ENCODE measurements around the gene HECA. TPM values are rescaled to one million over a fixed set of nuclear protein-coding genes. Genes with fewer than 3 reads are reported as not detected.

Gene HECA
- total and polyA plus RNA-seq, 10 of the 15 experiments (the other 5 are each of a cell fraction or from before 2014, with no cell fraction given), result 0.52 to 7.2 (median 2.7) TPM

DNA sequence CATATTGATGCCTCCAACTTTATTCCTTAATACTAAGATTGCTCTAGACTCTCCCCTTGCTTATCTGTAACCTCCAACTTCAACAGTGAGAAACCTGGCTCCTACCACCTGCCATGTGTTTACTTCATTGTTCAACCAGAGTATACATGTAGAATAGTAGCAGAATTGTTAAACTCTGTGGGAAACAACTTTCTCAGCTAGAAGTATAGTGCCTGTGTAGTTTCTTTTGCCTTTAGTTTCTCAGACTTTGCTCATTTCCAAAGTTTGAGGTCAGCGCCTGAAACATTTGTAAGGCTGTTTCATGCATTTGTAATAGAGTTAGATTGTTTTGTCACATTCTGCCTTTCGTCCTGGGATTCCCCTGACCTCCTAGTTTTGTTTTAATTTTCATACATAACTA is 34.9 kb upstream of the HECA start (continued):
- TF ChIP-seq, protein P1, sequence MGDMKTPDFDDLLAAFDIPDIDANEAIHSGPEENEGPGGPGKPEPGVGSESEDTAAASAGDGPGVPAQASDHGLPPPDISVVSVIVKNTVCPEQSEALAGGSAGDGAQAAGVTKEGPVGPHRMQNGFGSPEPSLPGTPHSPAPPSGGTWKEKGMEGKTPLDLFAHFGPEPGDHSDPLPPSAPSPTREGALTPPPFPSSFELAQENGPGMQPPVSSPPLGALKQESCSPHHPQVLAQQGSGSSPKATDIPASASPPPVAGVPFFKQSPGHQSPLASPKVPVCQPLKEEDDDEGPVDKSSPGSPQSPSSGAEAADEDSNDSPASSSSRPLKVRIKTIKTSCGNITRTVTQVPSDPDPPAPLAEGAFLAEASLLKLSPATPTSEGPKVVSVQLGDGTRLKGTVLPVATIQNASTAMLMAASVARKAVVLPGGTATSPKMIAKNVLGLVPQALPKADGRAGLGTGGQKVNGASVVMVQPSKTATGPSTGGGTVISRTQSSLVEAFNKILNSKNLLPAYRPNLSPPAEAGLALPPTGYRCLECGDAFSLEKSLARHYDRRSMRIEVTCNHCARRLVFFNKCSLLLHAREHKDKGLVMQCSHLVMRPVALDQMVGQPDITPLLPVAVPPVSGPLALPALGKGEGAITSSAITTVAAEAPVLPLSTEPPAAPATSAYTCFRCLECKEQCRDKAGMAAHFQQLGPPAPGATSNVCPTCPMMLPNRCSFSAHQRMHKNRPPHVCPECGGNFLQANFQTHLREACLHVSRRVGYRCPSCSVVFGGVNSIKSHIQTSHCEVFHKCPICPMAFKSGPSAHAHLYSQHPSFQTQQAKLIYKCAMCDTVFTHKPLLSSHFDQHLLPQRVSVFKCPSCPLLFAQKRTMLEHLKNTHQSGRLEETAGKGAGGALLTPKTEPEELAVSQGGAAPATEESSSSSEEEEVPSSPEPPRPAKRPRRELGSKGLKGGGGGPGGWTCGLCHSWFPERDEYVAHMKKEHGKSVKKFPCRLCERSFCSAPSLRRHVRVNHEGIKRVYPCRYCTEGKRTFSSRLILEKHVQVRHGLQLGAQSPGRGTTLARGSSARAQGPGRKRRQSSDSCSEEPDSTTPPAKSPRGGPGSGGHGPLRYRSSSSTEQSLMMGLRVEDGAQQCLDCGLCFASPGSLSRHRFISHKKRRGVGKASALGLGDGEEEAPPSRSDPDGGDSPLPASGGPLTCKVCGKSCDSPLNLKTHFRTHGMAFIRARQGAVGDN (IDR thresholded peaks at IDR 0.05), result no peak; the same call in 1 of the 2 replicates
- TF ChIP-seq MTA3 (IDR thresholded peaks at IDR 0.05; ENCODE audit: borderline replicate concordance, low read length) (no peak), STAT1 (conservative IDR thresholded peaks at IDR 0.05) (no peak), EED (IDR thresholded peaks at IDR 0.05; ENCODE audit: low read depth) (no peak), RB1 (IDR thresholded peaks at IDR 0.05; ENCODE audit: borderline replicate concordance) (no peak), FOS (IDR thresholded peaks at IDR 0.05; ENCODE audit: borderline replicate concordance, extremely low read depth, insufficient read length) (no peak), IRF4 (IDR thresholded peaks at IDR 0.05; ENCODE audit: low read depth, low read length) (peak; percentile 83; the same call in 1 of the 2 replicates), TCF7 (IDR thresholded peaks at IDR 0.05; ENCODE audit: borderline replicate concordance) (0 out of 2 replicates have a peak, but pooled peaks have one; percentile 24), DPF2 (IDR thresholded peaks at IDR 0.05) (0 out of 2 replicates have a peak, but pooled peaks have one; percentile 50), NFYB (IDR thresholded peaks at IDR 0.05; ENCODE audit: insufficient read depth, low read depth, low read length) (no peak), BMI1 (IDR thresholded peaks at IDR 0.05; ENCODE audit: borderline replicate concordance) (no peak), SMARCA5 (IDR thresholded peaks at IDR 0.05) (no peak), TBL1XR1 (IDR thresholded peaks at IDR 0.05; ENCODE audit: low read depth, low read length) (no peak), SUPT20H (IDR thresholded peaks at IDR 0.05; ENCODE audit: borderline replicate concordance, control insufficient read depth, low read depth, low read length) (no peak), MTA2 (IDR thresholded peaks at IDR 0.05; ENCODE audit: low read depth) (peak; percentile 56; the same call in 1 of the 2 replicates)
- TF ChIP-seq, protein P2, sequence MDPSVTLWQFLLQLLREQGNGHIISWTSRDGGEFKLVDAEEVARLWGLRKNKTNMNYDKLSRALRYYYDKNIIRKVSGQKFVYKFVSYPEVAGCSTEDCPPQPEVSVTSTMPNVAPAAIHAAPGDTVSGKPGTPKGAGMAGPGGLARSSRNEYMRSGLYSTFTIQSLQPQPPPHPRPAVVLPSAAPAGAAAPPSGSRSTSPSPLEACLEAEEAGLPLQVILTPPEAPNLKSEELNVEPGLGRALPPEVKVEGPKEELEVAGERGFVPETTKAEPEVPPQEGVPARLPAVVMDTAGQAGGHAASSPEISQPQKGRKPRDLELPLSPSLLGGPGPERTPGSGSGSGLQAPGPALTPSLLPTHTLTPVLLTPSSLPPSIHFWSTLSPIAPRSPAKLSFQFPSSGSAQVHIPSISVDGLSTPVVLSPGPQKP (IDR thresholded peaks at IDR 0.05; ENCODE audit: low read depth, low read length), result no peak
- TF ChIP-seq, protein P3, sequence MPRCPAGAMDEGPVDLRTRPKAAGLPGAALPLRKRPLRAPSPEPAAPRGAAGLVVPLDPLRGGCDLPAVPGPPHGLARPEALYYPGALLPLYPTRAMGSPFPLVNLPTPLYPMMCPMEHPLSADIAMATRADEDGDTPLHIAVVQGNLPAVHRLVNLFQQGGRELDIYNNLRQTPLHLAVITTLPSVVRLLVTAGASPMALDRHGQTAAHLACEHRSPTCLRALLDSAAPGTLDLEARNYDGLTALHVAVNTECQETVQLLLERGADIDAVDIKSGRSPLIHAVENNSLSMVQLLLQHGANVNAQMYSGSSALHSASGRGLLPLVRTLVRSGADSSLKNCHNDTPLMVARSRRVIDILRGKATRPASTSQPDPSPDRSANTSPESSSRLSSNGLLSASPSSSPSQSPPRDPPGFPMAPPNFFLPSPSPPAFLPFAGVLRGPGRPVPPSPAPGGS (IDR thresholded peaks at IDR 0.05; ENCODE audit: borderline replicate concordance, insufficient read depth, low read depth, low read length, poor library complexity, severe bottlenecking), result peak; percentile 68
- TF ChIP-seq, protein P4, sequence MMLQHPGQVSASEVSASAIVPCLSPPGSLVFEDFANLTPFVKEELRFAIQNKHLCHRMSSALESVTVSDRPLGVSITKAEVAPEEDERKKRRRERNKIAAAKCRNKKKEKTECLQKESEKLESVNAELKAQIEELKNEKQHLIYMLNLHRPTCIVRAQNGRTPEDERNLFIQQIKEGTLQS (IDR thresholded peaks at IDR 0.05; ENCODE audit: borderline replicate concordance, extremely low read depth, low read depth, low read length), result no peak
- TF ChIP-seq, protein P5, sequence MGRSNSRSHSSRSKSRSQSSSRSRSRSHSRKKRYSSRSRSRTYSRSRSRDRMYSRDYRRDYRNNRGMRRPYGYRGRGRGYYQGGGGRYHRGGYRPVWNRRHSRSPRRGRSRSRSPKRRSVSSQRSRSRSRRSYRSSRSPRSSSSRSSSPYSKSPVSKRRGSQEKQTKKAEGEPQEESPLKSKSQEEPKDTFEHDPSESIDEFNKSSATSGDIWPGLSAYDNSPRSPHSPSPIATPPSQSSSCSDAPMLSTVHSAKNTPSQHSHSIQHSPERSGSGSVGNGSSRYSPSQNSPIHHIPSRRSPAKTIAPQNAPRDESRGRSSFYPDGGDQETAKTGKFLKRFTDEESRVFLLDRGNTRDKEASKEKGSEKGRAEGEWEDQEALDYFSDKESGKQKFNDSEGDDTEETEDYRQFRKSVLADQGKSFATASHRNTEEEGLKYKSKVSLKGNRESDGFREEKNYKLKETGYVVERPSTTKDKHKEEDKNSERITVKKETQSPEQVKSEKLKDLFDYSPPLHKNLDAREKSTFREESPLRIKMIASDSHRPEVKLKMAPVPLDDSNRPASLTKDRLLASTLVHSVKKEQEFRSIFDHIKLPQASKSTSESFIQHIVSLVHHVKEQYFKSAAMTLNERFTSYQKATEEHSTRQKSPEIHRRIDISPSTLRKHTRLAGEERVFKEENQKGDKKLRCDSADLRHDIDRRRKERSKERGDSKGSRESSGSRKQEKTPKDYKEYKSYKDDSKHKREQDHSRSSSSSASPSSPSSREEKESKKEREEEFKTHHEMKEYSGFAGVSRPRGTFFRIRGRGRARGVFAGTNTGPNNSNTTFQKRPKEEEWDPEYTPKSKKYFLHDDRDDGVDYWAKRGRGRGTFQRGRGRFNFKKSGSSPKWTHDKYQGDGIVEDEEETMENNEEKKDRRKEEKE (IDR thresholded peaks at IDR 0.05), result no peak
- TF ChIP-seq, protein P6, sequence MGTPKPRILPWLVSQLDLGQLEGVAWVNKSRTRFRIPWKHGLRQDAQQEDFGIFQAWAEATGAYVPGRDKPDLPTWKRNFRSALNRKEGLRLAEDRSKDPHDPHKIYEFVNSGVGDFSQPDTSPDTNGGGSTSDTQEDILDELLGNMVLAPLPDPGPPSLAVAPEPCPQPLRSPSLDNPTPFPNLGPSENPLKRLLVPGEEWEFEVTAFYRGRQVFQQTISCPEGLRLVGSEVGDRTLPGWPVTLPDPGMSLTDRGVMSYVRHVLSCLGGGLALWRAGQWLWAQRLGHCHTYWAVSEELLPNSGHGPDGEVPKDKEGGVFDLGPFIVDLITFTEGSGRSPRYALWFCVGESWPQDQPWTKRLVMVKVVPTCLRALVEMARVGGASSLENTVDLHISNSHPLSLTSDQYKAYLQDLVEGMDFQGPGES (IDR thresholded peaks at IDR 0.05), result no peak
